ENCODE measurements around the gene HNMT.

DNA sequence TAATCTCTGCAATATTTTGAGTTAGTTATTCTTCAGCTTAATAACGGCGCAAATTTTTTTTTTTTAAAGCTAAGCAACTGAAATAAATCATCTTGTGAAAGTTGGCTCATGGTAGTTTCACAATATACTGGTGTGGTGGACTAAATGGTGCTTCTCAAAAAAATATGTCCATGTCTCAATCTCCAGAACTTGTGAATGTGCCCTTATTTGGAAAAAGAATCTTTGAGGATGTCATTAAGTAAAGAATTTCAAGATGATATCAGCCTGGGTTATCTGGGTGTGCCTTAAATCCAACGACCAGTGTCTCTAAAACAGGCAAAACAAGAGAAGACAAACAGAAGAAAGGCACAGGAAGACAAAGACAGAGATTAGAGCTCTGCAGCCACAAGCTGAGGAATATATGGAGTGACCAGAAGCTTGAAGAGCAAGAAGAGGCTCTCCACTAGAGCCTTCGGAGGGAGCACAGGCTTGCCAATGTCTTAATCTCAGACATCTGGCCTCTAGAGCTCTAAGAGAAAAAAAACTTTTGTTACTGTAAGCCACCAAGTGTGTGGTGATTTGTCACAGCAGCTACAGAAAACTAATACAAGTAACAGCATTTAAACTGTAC is 71.4 kb downstream of the HNMT start:
- TF ChIP-seq POLR2A (IDR thresholded peaks at IDR 0.05) = no peak
- TF ChIP-seq, protein P1, sequence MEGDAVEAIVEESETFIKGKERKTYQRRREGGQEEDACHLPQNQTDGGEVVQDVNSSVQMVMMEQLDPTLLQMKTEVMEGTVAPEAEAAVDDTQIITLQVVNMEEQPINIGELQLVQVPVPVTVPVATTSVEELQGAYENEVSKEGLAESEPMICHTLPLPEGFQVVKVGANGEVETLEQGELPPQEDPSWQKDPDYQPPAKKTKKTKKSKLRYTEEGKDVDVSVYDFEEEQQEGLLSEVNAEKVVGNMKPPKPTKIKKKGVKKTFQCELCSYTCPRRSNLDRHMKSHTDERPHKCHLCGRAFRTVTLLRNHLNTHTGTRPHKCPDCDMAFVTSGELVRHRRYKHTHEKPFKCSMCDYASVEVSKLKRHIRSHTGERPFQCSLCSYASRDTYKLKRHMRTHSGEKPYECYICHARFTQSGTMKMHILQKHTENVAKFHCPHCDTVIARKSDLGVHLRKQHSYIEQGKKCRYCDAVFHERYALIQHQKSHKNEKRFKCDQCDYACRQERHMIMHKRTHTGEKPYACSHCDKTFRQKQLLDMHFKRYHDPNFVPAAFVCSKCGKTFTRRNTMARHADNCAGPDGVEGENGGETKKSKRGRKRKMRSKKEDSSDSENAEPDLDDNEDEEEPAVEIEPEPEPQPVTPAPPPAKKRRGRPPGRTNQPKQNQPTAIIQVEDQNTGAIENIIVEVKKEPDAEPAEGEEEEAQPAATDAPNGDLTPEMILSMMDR (IDR thresholded peaks at IDR 0.05 in 4 of 5, conservative IDR thresholded peaks at IDR 0.05 in 1 of 5) = no peak

Data from gastrocnemius medialis (tissue), 4 donors.